GDM1 (cell line): ENCODE data around the gene RBM42.
A peak's percentile ranks its signal among the peaks of the same experiment; 100 is the strongest.

Experiments used
- DNase-seq: peaks from one replicate; lab custom pipeline; 2025; lab: John Stamatoyannopoulos, UW

The RBM42 gene

DNA sequence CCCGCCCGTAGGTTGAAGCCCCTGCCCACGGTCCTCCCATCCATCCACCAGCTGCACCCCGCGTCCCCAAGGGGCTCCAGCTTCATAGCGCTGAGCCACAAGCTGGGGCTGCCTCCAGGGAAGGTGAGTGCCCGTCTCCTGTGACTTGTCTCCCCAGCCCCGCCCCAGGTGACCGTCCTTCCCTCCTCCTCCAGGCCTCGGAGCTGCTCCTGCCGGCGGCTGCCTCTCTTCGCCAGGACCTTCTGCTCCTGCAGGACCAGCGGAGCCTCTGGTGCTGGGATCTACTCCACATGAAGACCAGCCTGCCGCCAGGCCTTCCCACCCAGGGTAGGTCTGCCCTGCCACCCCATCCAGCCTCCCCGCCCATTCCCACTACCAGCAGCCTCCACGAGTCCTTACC is 8.8 kb upstream of the RBM42 start:
- DNase-seq, result no peak

DNA sequence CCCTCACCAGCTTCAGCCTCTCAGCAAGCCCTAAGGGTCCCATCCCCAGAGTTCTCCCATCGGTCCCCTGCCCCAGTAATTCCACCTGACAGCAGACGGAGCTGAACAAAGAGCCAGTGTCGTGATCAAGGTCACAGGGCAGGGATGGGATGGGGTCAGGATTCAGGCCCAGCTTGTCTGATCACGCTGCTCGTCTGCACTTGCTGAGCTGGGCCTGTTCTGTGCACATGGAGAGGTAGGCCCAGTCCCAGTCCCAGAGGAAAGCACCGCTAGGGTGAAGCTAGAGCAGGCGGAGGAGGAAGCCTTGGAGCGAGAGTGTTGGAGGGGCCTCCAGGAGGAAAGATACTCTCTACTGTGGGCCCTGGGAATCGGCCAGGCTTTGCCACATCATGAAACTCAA is 7.1 kb upstream of the RBM42 start:
- DNase-seq, result no peak

DNA sequence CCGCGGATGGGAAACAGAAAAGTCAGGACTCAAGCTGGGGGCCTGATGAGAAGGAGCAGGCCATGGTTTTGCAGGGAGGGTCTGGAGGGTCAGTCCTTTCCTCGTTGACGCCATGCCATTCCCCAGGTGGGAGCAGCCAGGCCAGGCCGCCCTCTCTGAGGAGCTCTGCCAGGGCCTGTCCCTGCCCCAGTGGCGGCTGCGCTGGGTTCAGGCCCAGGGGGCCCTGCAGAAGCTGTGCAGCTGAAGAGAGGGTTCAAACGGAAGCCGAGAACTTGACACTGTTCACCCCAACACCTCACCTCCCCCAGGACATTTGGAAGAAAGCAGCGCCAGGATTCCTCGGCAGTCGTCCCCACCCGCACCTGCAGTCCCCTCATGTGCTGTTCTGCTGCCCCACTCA is 6.1 kb upstream of the RBM42 start:
- DNase-seq, result no peak

DNA sequence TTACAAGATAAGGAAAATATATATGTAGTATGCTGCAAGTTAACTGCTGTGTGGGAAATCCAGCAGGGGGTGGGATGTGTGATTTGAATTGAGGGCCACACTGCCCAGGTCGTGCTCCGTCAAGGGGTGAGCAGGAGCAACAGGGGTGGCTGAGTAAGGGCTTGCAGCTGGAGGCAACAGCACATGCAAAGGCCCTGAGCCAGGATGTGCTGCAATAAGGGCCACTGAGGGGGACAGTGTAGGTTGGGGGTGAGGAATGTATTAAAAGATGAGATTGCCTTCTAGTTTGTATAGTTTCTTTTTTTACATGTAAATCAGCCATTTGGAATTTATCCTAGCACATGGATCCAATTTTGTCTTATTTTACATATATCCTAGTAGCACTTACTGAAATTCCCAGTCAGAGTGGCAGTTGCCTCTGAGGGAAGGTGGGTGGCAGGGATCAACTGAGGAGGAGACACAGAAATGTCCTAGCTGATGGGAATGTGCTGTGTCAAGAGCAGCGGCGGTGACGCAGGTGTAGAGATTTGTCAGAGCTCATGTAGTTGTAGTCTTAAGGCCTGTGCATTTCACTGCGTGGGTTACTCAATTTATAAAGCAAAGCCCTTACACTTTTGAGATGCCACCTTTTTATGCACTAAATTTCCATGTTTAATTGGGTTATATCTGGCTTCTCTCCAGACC is 5.4 kb upstream of the RBM42 start:
- DNase-seq, result no peak

DNA sequence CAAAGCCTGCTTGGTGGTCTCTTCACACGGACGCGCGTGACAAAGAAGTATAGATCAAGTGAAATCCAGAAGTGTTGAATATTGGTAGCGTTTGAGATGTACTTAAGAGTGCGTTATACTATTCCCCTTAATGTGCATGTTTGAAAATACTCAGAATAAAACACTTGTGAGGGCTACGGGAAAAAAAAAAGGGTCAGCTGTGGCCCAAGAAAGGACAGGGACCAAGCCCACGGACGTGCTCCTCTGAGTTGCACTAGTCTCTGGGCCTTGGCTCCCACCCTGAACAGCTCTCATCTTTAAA is 622 bp upstream of the RBM42 start:
- DNase-seq, result no peak

DNA sequence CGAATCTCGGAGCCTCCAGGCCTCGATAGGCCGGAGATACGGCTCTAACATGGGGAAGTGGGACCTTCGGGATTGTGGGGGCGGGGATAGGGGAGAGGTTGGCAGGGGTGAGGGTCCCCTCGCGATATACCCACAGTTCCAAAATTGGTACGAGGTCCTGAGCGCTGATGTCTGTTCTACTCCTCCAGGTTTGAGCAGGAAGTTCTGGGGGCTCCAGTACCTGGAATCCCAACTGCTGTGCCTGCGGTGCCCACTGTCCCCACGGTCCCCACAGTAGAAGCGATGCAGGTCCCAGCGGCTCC is 447 bp downstream of the RBM42 start:
- no peak for DNase-seq

DNA sequence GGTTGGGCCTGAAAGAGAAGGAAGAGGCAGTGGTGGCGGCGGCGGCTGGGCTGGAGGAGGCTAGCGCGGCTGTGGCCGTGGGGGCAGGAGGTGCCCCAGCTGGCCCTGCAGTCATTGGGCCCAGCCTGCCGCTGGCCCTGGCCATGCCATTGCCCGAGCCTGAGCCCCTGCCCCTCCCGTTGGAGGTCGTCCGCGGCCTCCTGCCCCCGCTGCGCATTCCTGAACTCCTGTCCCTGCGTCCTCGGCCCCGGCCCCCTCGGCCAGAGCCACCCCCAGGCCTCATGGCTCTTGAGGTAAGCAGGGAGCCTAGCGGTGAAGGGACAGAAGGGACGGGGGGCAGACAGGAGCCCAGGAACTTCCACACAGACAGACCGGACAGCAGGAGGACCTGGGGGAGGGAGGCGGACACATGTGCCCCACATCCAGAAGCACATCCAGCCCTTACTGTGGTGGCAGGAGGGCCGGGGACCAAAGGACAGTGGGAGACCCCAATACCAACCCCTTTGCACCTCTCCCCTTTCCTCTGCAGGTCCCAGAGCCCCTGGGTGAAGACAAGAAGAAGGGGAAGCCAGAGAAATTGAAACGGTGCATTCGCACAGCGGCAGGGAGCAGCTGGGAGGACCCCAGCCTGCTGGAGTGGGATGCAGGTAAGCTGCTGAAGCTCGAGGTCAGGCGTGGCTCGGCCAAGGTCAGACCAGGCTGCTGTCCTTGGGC is 5.0 kb downstream of the RBM42 start:
- DNase-seq, result no peak

DNA sequence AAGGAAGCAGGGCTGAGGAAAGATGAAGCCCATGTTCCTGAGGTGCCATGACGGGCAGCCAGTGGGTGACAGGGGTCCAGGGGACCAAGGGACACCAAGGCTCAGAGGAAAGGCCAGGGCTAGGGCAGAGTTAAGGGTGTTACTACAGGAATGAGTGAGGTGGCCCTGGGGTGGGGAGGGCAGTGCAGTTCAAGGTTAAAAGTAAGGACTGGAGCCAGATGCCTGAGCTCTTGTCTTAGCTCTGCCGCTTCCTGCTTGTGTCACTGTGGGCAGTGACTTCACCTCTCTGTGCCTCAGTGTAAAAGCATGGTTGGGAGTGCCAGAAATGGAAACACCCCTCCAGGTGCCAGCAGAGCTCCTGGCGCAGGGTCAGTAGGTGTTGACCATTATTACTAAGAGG is 7.8 kb downstream of the RBM42 start:
- DNase-seq, result no peak

DNA sequence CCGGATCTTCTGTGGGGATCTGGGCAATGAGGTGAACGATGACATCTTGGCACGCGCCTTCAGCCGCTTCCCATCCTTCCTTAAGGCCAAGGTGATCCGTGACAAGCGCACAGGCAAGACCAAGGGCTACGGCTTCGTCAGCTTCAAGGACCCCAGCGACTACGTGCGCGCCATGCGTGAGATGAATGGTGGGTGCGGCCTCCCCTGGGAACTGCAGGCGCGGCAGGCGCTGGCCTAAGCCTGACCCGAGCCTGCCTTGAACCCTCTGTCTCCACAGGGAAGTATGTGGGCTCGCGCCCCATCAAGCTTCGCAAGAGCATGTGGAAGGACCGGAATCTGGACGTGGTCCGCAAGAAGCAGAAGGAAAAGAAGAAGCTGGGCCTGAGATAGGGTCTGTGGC is 8.3 kb downstream of the RBM42 start:
- no peak for DNase-seq

DNA sequence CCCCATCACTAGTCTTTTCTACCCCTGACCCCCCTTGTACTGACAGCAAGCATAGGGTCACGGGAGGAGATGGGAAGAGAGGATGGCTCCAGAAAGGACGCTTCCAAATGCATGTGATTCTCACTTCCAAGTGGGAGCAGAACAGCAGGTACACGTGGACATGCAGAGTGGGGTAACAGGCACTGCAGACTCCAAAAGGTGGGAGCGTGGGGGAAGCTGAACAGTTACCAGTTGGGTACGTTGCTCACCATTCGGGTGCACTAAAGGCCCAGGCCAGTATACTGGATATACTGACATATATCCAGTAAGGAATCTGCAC is 10.4 kb downstream of the RBM42 start:
- no peak for DNase-seq

DNA sequence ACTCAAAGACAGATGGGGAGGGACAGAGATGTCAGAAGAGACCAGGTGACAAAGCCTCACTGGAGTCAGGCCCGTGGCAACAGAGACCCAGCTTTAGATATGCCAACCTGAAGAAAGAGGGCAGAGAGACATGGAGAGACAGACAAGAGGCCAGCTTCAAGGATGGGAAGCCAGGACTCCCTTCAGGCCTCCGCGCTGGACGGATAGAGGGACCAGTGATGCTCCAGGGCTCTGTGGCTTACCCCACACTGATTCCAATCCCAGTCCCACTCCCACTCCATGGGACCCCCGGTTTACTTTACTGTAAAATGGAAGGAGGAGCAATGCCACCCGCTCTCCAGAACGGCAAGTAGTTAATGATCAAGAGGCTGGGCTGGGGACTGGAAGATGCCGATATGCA is 11.0 kb downstream of the RBM42 start:
- DNase-seq, result no peak

DNA sequence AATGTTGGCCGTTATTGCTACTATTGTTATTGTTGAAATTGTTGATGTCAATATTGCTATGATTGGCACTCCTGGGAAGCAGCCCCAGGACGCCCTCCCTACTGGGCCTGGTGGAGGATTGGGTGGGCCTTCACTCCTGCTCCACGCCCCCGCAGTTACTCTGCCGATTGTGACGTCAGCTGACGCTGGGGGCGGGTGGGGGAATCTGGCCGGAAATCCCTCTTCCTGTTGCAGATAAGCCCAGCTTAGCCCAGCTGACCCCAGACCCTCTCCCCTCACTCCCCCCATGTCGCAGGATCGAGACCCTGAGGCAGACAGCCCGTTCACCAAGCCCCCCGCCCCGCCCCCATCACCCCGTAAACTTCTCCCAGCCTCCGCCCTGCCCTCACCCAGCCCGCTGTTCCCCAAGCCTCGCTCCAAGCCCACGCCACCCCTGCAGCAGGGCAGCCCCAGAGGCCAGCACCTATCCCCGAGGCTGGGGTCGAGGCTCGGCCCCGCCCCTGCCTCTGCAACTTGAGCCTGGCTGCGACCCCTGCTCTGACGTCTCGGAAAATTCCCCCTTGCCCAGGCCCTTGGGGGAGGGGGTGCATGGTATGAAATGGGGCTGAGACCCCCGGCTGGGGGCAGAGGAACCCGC is 12.8 kb downstream of the RBM42 start, which contains the start of gene ETV2:
Gene ETV2, plus strand, starts transcription at position 231 of the 637 bp plus-strand sequence. CDS start 716 bp downstream, outside the sequence.
- no peak for DNase-seq

DNA sequence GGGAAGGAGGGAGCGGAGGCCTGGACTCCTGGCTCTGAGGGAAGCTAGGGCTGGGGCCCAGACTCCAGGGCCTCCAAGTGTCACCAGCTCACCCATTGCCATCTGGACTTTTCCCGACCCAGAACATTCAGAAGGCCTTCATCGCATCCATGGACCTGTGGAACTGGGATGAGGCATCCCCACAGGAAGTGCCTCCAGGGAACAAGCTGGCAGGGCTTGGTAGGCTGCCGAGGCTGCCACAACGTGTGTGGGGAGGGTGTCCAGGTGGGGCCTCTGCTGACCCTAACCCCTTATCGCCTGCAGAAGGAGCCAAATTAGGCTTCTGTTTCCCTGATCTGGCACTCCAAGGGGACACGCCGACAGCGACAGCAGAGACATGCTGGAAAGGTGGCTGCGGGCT is 13.5 kb downstream of the RBM42 start:
- no peak for DNase-seq

DNA sequence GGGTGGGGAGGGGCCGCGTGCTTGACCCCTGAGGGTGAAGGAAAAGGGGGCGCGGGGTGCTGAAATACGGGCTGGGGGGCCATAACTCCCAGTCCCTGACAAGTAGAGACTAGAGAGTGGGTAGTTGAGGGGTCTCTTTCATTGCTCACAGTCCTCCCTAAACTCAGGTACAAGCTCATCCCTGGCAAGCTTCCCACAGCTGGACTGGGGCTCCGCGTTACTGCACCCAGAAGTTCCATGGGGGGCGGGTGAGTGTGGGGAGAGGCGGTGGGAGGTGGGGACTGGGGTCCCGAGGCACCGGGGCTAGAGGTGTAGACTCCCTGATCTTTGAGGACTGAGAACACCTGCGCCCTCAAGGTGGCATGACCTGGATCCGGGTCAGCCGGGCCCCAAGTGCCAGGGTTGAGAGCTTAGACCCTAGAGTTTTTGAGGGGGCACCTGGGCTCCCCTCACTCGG is 14.0 kb downstream of the RBM42 start:
- no peak for DNase-seq

DNA sequence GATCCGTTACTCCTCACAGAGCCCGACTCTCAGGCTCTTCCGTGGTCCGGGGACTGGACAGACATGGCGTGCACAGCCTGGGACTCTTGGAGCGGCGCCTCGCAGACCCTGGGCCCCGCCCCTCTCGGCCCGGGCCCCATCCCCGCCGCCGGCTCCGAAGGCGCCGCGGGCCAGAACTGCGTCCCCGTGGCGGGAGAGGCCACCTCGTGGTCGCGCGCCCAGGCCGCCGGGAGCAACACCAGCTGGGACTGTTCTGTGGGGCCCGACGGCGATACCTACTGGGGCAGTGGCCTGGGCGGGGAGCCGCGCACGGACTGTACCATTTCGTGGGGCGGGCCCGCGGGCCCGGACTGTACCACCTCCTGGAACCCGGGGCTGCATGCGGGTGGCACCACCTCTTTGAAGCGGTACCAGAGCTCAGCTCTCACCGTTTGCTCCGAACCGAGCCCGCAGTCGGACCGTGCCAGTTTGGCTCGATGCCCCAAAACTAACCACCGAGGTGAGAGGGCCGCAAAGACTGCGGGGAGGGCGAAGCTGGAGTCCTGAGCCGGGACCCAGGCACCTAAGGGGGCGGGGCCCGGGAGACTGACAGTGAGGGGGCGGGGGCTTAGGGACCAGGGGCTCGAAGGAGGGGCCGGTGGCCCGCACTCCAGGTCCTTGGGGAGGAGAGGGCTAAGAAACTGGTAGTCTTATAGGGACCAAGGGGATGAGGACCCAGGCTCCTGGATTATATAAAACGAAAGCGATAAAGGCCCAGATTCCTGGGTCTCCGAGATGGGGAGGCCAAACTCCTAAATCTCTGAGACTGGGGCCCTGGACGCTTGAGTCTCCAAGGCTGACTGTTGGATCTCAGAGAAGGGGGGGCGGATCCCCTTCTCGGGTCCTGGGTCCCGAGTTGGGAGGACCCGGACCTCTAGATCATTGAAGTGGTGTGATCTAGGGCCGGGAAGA is 14.7 kb downstream of the RBM42 start:
- DNase-seq, result peak; percentile 75

DNA sequence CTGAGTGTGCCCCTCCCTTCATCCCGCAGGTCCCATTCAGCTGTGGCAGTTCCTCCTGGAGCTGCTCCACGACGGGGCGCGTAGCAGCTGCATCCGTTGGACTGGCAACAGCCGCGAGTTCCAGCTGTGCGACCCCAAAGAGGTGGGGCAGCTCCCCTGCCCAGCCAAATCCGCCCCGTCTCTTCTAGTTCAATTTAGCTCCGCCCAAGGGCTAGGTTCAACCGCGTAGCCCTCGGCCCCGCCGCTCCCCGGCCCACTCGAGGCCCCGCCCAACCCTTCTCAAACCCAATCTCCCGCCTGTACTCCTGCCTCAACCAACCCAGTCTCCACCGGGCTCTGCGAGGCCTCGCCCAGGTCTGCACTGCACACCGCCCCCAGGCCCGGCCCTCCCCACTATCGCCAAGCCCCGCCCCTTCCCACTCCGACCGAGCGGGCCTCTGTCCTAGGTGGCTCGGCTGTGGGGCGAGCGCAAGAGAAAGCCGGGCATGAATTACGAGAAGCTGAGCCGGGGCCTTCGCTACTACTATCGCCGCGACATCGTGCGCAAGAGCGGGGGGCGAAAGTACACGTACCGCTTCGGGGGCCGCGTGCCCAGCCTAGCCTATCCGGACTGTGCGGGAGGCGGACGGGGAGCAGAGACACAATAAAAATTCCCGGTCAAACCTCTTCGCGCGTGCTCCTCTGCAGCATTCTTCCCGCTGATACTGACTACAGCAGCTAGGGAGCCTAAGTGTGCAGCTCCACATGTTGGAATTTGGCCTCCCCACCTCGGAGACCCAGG is 15.6 kb downstream of the RBM42 start:
- DNase-seq, result peak; percentile 93

DNA sequence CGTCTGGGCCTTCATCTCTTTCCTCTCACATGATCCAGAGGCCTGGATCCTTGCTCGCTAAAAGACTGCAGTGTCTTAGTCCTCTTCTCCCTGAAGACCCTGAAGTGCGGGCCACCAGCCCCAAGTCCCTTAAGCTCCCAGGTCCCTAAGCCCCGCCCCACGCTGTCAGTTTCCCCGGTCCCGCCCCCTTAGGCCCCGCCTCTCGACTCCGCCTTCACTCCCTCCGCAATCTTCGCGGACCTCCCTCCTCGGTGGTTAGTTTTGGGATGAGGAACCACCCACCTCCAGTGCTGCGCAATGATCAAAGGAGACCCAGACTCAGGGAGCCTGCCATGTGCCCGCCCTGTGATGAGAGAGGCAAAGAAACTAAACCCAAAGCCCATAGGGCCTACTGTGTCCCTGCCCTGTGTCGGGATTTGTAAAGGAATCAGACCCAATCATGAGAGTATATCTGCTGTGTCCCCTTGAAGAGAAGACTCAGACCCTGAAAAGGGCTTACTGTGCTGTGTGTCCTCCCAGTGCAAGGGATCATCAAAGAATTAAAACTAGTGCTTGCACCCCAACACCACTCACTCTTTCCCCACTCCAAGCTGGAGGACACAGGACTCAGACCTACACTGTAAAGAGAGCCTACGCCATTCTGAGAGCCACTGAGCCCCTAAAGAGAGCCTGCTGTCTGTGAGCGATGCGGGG is 16.3 kb downstream of the RBM42 start:
- peak; percentile 70 for DNase-seq

DNA sequence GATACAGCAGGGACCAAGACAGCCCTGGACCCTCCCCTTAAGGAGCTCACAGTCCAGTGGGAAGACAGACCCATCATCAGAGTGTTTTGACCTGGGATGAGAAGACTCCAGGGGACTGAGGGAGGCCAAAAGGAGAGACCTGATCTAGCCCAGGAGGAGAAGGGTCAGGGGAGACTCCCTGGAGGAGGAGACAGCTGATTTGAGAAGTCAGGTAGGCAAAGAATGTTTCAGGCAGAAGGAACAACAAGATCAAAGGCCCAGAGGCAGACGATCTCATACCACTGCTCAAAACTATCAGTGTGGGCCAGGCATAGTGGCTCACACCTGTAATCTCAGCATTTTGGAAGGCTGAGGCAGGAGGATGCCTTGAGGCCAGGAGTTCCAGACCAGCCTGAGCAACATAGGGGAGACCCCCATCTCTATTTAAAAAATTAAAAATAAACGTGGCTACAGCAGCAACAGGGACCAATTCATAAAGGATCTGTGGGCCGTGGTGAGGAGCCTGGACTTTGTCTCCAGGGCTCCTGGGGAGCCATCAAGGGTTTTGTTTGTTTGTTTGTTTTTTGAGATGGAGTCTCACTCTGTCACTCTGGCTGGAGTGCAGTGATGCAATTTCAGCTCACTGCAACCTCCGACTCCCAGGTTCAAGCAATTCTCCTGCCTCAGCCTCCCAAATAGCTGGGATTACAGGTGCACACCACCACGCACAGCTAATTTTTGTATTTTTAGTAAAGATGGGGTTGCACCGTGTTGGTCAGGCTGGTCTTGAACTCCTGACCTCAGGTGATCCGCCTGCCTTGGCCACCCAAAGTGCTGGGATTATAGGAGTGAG is 17.1 kb downstream of the RBM42 start:
- no peak for DNase-seq

DNA sequence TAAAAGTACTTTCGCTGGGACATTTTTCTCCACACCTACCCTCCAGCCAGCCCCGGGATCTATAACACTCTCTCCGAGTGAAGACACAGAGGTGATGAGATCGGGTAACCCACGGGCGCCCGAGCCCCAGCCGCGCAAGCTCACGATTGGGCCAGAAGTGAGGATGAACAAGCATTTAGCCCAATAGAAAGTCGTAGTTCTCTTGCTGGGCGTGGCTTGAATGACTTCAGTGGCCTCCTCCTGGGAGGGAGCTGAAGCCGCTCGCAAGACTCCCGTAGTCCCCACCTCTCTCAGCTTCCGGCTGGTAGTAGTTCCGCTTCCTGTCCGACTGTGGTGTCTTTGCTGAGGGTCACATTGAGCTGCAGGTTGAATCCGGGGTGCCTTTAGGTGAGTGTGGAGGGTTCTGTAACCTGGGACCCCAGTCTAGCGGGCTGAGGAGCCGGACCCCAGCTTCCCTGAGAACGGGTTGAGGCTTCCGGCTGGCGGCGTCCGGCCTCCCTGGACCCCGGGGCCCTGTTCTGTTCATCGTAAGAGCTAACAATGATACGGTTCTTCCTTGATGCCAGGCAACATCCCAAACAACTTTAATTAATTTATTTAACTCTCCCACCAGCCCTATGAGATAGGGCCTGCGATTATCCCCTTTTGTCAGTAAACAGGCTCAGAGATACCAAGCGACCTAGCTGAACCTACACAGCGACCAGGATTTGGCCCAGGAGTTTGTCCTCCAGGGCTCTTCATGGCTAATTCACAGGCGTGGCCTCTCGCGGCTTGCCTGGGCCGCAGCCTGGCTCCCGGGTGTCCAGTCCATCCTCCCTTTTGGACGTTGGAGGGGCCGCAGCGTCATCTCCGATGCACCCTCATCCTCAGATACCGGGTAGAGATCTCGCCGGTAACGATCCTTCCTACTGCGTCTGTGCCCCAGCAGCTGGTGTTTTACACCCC is 19.5 kb downstream of the RBM42 start, which contains the start of gene COX6B1:
Gene COX6B1, plus strand, starts transcription at position 307 of the 945 bp plus-strand sequence. CDS start 2,921 bp downstream, outside the sequence.
- peak; percentile 94 for DNase-seq
